Measurements from ENCODE around the gene NADK.
"Not testable (repeated sequence)": the region's sequence is repeated elsewhere in the genome, so short reads cannot be mapped to it uniquely, and the experiment has no call there.

GRCh38 chr1:1745651-1746565, 32.4 kb downstream of the NADK start:
- TF ChIP-seq CTCF (conservative IDR thresholded peaks at IDR 0.05); ZFX (IDR thresholded peaks at IDR 0.05): not testable (repeated sequence)
